HEK293 (cell line): ENCODE data around the gene TMC4.

ENCODE experiments used
- EGR2 ChIP-seq: fragments of 450-650 bp; formaldehyde crosslinking; IDR thresholded peaks from 2 replicates; pipeline ENCODE4 v1.5.1; 2016; ENCODE audit warnings: low read depth, missing biosample characterization, missing genetic modification characterization
- GLIS2 ChIP-seq: fragments of 450-650 bp; formaldehyde crosslinking; IDR thresholded peaks from 2 replicates; pipeline ENCODE4 v1.5.1; 2016; ENCODE audit warnings: missing biosample characterization, missing genetic modification characterization
- HOXD13 ChIP-seq: sonication (generic); formaldehyde crosslinking; IDR thresholded peaks from 2 replicates; pipeline ENCODE4 v1.8.0; 2022; ENCODE audit warnings: missing genetic modification reagents, borderline replicate concordance
- KLF10 ChIP-seq: fragments of 450-650 bp; IDR thresholded peaks from 2 replicates; pipeline ENCODE4 v1.5.1; 2018; ENCODE audit warnings: missing biosample characterization, mild to moderate bottlenecking, missing genetic modification characterization
- KLF8 ChIP-seq: fragments of 450-650 bp; formaldehyde crosslinking; IDR thresholded peaks from 2 replicates; pipeline ENCODE4 v1.5.1; 2016; ENCODE audit warnings: missing biosample characterization, missing genetic modification characterization
- SCRT1 ChIP-seq: fragments of 450-650 bp; formaldehyde crosslinking; IDR thresholded peaks from 2 replicates; pipeline ENCODE4 v1.5.1; 2016; ENCODE audit warnings: missing biosample characterization, missing genetic modification characterization, borderline replicate concordance
- YY1 ChIP-seq: fragments of 450-650 bp; formaldehyde crosslinking; IDR thresholded peaks from 2 replicates; pipeline ENCODE4 v1.5.1; 2018; ENCODE audit warnings: missing biosample characterization, missing genetic modification characterization
- ZBTB20 ChIP-seq: fragments of 450-650 bp; formaldehyde crosslinking; IDR thresholded peaks from 2 replicates; pipeline ENCODE4 v1.5.1; 2016; ENCODE audit warnings: missing biosample characterization, missing genetic modification characterization
- ZBTB26 ChIP-seq: fragments of 450-650 bp; formaldehyde crosslinking; optimal IDR thresholded peaks from 2 replicates; pipeline ENCODE3; 2016; ENCODE audit warnings: missing biosample characterization, mild to moderate bottlenecking, missing genetic modification characterization
- ZFP69B ChIP-seq: fragments of 450-650 bp; formaldehyde crosslinking; IDR thresholded peaks from 2 replicates; pipeline ENCODE4 v1.5.1; 2016; ENCODE audit warnings: missing biosample characterization, missing genetic modification characterization
- ZNF112 ChIP-seq: fragments of 450-650 bp; formaldehyde crosslinking; IDR thresholded peaks from 2 replicates; pipeline ENCODE4 v1.5.0; 2017; ENCODE audit warnings: missing biosample characterization, missing genetic modification characterization
- ZNF174 ChIP-seq: fragments of 450-650 bp; formaldehyde crosslinking; IDR thresholded peaks from 2 replicates; pipeline ENCODE4 v1.5.0; 2017; ENCODE audit warnings: missing biosample characterization, mild to moderate bottlenecking, missing genetic modification characterization
- ZNF211 ChIP-seq: fragments of 450-650 bp; formaldehyde crosslinking; IDR thresholded peaks from 2 replicates; pipeline ENCODE4 v1.5.1; 2016; ENCODE audit warnings: low read depth, missing biosample characterization, missing genetic modification characterization
- ZNF221 ChIP-seq: fragments of 450-650 bp; formaldehyde crosslinking; IDR thresholded peaks from 2 replicates; pipeline ENCODE4 v1.5.1; 2017; ENCODE audit warnings: missing biosample characterization, missing genetic modification characterization, borderline replicate concordance
- ZNF266 ChIP-seq: fragments of 450-650 bp; formaldehyde crosslinking; IDR thresholded peaks from 2 replicates; pipeline ENCODE4 v1.5.1; 2016; ENCODE audit warnings: missing biosample characterization, missing genetic modification characterization, low read depth
- ZNF366 ChIP-seq: fragments of 450-650 bp; formaldehyde crosslinking; conservative IDR thresholded peaks from 2 replicates; pipeline ENCODE4 v1.5.1; 2016; ENCODE audit warnings: missing biosample characterization, missing genetic modification characterization
- ZNF48 ChIP-seq: fragments of 450-650 bp; formaldehyde crosslinking; IDR thresholded peaks from 2 replicates; pipeline ENCODE4 v1.5.1; 2016; ENCODE audit warnings: missing biosample characterization, missing genetic modification characterization
- ZNF521 ChIP-seq: fragments of 450-650 bp; formaldehyde crosslinking; IDR thresholded peaks from 2 replicates; pipeline ENCODE4 v1.5.1; 2017; ENCODE audit warnings: missing biosample characterization, mild to moderate bottlenecking, missing genetic modification characterization
- ZNF549 ChIP-seq: fragments of 450-650 bp; IDR thresholded peaks from 2 replicates; pipeline ENCODE4 v1.5.1; 2018; ENCODE audit warnings: missing biosample characterization, missing genetic modification characterization, mild to moderate bottlenecking, inconsistent platforms, moderate library complexity
- ZNF555 ChIP-seq: fragments of 450-650 bp; formaldehyde crosslinking; conservative IDR thresholded peaks from 2 replicates; pipeline ENCODE4 v1.5.1; 2017; ENCODE audit warnings: missing biosample characterization, mild to moderate bottlenecking, missing genetic modification characterization, inconsistent platforms
- ZNF561 ChIP-seq: fragments of 450-650 bp; IDR thresholded peaks from 2 replicates; pipeline ENCODE4 v1.5.1; 2018; ENCODE audit warnings: missing biosample characterization, missing genetic modification characterization, borderline replicate concordance
- ZNF600 ChIP-seq: fragments of 450-650 bp; formaldehyde crosslinking; IDR thresholded peaks from 2 replicates; pipeline ENCODE4 v1.5.1; 2016; ENCODE audit warnings: missing biosample characterization, missing genetic modification characterization
- ZNF660 ChIP-seq: fragments of 450-650 bp; IDR thresholded peaks from 2 replicates; pipeline ENCODE4 v1.5.1; 2018; ENCODE audit warnings: missing biosample characterization, mild to moderate bottlenecking, missing genetic modification characterization
- ZNF670 ChIP-seq: fragments of 450-650 bp; formaldehyde crosslinking; IDR thresholded peaks from 2 replicates; pipeline ENCODE4 v1.5.1; 2016; ENCODE audit warnings: missing biosample characterization, missing genetic modification characterization, low read depth
- ZNF747 ChIP-seq: fragments of 450-650 bp; formaldehyde crosslinking; IDR thresholded peaks from 2 replicates; pipeline ENCODE4 v1.5.1; 2016; ENCODE audit warnings: missing biosample characterization, missing genetic modification characterization
- ZNF768 ChIP-seq: fragments of 450-650 bp; formaldehyde crosslinking; IDR thresholded peaks from 2 replicates; pipeline ENCODE4 v1.5.1; 2018; ENCODE audit warnings: missing biosample characterization, mild to moderate bottlenecking, missing genetic modification characterization
- ZNF777 ChIP-seq: fragments of 450-650 bp; formaldehyde crosslinking; IDR thresholded peaks from 2 replicates; pipeline ENCODE4 v1.5.1; 2017; ENCODE audit warnings: missing biosample characterization, missing genetic modification characterization, borderline replicate concordance
- ZNF843 ChIP-seq: fragments of 450-650 bp; formaldehyde crosslinking; IDR thresholded peaks from 2 replicates; pipeline ENCODE4 v1.5.1; 2016; ENCODE audit warnings: missing biosample characterization, missing genetic modification characterization
- ZXDB ChIP-seq: fragments of 450-650 bp; formaldehyde crosslinking; IDR thresholded peaks from 2 replicates; pipeline ENCODE4 v1.5.1; 2016; ENCODE audit warnings: missing biosample characterization, missing genetic modification characterization
- TF ChIP-seq, protein P1 (sequence below): fragments of 450-650 bp; IDR thresholded peaks from 2 replicates; pipeline ENCODE4 v1.5.1; 2018; ENCODE audit warnings: missing biosample characterization, missing genetic modification characterization
- TF ChIP-seq, protein P2 (sequence below): fragments of 450-650 bp; formaldehyde crosslinking; IDR thresholded peaks from 2 replicates; pipeline ENCODE4 v1.5.1; 2016; ENCODE audit warnings: missing biosample characterization, missing genetic modification characterization
- TF ChIP-seq, protein P3 (sequence below): fragments of 450-650 bp; formaldehyde crosslinking; IDR thresholded peaks from 2 replicates; pipeline ENCODE4 v1.5.1; 2016; ENCODE audit warnings: missing biosample characterization, missing genetic modification characterization
- TF ChIP-seq, protein P4 (sequence below): fragments of 450-650 bp; formaldehyde crosslinking; IDR thresholded peaks from 2 replicates; pipeline ENCODE4 v1.5.1; 2017; ENCODE audit warnings: missing biosample characterization, mild to moderate bottlenecking, missing genetic modification characterization, moderate library complexity
- TF ChIP-seq, protein P5 (sequence below): fragments of 450-650 bp; formaldehyde crosslinking; IDR thresholded peaks from 2 replicates; pipeline ENCODE4 v1.5.1; 2016; ENCODE audit warnings: missing biosample characterization, missing genetic modification characterization, low read depth

Gene TMC4

DNA sequence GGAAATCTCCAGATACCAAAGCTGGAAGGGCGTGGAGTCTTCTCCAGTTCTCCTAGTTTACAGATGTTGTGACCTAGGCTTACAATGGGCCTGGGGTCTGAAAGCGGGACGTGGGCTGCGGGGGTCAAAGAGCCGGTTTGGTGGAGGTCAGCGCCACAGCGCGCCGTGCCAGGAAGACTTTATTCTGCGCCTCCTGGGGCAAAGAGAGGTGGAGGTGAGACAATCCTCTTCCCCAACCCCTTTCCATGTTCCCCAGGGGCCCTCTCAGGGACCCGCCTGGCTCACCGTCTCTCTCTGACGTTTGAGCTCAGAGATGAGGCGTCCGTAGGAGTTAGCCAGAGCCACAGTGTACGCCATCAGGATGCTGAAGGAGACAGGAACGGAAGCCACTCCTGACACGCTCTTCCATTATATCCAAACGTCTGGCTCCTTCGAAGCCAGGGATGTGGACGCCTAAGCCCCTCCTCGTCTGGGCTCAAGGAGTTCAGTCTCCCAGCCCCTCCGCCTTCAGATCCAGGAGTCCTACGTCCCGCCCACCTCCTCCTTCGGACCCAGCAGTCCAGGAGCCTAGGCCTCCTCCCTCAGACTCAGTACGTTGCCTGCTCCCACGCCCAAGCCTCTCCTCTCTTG lies 12.7 kb downstream of the TMC4 start (continued):
- TF ChIP-seq, protein P1, sequence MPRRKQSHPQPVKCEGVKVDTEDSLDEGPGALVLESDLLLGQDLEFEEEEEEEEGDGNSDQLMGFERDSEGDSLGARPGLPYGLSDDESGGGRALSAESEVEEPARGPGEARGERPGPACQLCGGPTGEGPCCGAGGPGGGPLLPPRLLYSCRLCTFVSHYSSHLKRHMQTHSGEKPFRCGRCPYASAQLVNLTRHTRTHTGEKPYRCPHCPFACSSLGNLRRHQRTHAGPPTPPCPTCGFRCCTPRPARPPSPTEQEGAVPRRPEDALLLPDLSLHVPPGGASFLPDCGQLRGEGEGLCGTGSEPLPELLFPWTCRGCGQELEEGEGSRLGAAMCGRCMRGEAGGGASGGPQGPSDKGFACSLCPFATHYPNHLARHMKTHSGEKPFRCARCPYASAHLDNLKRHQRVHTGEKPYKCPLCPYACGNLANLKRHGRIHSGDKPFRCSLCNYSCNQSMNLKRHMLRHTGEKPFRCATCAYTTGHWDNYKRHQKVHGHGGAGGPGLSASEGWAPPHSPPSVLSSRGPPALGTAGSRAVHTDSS (tag by site-specific recombination): no peak
- no peak for TF ChIP-seq ZNF670
- no peak for TF ChIP-seq ZFP69B (tag by site-specific recombination)
- no peak for TF ChIP-seq ZNF211
- TF ChIP-seq ZNF660 (tag by site-specific recombination): 0 out of 2 replicates have a peak, but pooled peaks have one; percentile 70
- no peak for TF ChIP-seq ZNF221 (tag by site-specific recombination)
- no peak for TF ChIP-seq ZNF555
- TF ChIP-seq ZNF174: no peak
- TF ChIP-seq, protein P2, sequence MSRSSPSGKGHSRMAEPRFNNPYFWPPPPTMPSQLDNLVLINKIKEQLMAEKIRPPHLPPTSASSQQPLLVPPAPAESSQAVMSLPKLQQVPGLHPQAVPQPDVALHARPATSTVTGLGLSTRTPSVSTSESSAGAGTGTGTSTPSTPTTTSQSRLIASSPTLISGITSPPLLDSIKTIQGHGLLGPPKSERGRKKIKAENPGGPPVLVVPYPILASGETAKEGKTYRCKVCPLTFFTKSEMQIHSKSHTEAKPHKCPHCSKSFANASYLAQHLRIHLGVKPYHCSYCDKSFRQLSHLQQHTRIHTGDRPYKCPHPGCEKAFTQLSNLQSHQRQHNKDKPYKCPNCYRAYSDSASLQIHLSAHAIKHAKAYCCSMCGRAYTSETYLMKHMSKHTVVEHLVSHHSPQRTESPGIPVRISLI (tag by site-specific recombination): no peak
- TF ChIP-seq KLF8 (tag by site-specific recombination): peak; percentile 59; the same call in 1 of the 2 replicates
- no peak for TF ChIP-seq SCRT1 (tag by site-specific recombination)
- TF ChIP-seq ZNF843 (tag by site-specific recombination): peak; percentile 32; the same call in 1 of the 2 replicates
- peak; percentile 90 for TF ChIP-seq EGR2 (tag by site-specific recombination)
- 0 out of 2 replicates have a peak, but pooled peaks have one; percentile 20 for TF ChIP-seq ZNF366 (tag by site-specific recombination)
- no peak for TF ChIP-seq ZNF549 (tag by site-specific recombination)
- TF ChIP-seq, protein P3, sequence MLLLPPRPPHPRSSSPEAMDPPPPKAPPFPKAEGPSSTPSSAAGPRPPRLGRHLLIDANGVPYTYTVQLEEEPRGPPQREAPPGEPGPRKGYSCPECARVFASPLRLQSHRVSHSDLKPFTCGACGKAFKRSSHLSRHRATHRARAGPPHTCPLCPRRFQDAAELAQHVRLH (tag by site-specific recombination): no peak
- TF ChIP-seq ZXDB (tag by site-specific recombination): no peak; the same call in 1 of the 2 replicates
- TF ChIP-seq KLF10: no peak
- no peak for TF ChIP-seq ZNF266 (tag by site-specific recombination)
- no peak for TF ChIP-seq ZNF561
- peak; percentile 9 for TF ChIP-seq ZBTB26 (tag by site-specific recombination)
- no peak for TF ChIP-seq ZNF112
- TF ChIP-seq ZNF600: no peak
- TF ChIP-seq ZNF48 (tag by site-specific recombination): no peak
- no peak for TF ChIP-seq ZNF521
- no peak for TF ChIP-seq HOXD13 (CRISPR knock-in tag)
- TF ChIP-seq ZBTB20 (tag by site-specific recombination): peak; percentile 62
- TF ChIP-seq, protein P4, sequence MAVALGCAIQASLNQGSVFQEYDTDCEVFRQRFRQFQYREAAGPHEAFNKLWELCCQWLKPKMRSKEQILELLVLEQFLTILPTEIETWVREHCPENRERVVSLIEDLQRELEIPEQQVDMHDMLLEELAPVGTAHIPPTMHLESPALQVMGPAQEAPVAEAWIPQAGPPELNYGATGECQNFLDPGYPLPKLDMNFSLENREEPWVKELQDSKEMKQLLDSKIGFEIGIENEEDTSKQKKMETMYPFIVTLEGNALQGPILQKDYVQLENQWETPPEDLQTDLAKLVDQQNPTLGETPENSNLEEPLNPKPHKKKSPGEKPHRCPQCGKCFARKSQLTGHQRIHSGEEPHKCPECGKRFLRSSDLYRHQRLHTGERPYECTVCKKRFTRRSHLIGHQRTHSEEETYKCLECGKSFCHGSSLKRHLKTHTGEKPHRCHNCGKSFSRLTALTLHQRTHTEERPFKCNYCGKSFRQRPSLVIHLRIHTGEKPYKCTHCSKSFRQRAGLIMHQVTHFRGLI (tag by site-specific recombination): no peak
- TF ChIP-seq YY1 (tag by site-specific recombination): no peak
- TF ChIP-seq ZNF768: no peak
- TF ChIP-seq ZNF777 (tag by site-specific recombination): no peak
- TF ChIP-seq, protein P5, sequence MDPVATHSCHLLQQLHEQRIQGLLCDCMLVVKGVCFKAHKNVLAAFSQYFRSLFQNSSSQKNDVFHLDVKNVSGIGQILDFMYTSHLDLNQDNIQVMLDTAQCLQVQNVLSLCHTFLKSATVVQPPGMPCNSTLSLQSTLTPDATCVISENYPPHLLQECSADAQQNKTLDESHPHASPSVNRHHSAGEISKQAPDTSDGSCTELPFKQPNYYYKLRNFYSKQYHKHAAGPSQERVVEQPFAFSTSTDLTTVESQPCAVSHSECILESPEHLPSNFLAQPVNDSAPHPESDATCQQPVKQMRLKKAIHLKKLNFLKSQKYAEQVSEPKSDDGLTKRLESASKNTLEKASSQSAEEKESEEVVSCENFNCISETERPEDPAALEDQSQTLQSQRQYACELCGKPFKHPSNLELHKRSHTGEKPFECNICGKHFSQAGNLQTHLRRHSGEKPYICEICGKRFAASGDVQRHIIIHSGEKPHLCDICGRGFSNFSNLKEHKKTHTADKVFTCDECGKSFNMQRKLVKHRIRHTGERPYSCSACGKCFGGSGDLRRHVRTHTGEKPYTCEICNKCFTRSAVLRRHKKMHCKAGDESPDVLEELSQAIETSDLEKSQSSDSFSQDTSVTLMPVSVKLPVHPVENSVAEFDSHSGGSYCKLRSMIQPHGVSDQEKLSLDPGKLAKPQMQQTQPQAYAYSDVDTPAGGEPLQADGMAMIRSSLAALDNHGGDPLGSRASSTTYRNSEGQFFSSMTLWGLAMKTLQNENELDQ (tag by site-specific recombination): no peak
- peak; percentile 30 for TF ChIP-seq GLIS2 (tag by site-specific recombination)
- no peak for TF ChIP-seq ZNF747 (tag by site-specific recombination)
